GM04504 (cell line): ENCODE data around the gene DENND6A.
A peak's percentile ranks its signal among the peaks of the same experiment; 100 is the strongest.
"Not testable (repeated sequence)": the region's sequence is repeated elsewhere in the genome, so short reads cannot be mapped to it uniquely, and the experiment has no call there.

ENCODE experiments used
- DNase-seq: peaks from one replicate; pipeline ENCODE4 v3.0.0-alpha.2; 2012; ENCODE audit warnings: low read depth

Gene DENND6A

DNA sequence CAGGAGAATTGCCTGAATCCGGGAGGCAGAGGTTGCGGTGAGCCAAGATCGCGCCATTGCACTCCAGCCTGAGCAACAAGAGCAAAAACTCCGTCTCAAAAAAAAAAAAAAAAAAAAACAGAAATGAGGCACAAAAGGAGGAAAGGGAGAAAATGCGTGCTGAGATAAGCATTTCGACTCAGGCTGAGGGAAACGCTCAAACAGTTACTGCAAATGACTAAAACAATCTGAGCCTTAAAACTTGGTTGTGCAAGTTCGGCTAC, 813 bp downstream of the DENND6A start:
- DNase-seq: not testable (repeated sequence)

DNA sequence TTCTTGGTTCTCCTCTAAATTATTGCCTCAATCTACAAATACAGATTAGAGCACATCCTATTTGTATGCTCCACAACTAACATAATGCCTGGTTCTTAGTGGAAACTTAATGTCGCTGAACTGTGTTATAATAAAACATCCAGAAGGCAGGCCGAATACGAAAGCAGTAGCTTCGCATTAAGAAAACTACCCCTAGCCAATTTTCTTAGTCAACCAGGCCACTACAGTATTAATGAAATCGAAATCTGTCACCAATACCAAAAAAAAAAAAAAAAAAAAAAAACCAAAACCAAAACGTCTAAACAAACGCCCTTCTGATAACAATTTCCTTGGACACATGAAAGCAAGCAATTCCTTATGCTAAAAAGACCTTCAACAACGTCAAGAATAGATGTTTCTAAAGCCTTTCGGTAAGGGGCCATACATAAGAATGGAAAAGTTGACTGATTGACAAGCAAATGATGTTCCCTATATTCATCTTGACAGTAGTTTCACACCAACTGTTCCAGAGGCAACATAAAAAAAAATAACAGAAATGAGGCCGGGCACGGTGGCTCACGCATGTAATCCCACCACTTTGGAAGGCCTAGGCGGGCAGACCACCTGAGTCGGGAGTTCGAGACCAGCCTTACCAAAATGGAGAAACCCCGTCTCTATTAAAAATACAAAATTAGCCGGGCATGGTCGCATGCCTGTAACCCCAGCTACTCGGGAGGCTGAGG, 1.3 kb downstream of the DENND6A start:
- DNase-seq: no peak

DNA sequence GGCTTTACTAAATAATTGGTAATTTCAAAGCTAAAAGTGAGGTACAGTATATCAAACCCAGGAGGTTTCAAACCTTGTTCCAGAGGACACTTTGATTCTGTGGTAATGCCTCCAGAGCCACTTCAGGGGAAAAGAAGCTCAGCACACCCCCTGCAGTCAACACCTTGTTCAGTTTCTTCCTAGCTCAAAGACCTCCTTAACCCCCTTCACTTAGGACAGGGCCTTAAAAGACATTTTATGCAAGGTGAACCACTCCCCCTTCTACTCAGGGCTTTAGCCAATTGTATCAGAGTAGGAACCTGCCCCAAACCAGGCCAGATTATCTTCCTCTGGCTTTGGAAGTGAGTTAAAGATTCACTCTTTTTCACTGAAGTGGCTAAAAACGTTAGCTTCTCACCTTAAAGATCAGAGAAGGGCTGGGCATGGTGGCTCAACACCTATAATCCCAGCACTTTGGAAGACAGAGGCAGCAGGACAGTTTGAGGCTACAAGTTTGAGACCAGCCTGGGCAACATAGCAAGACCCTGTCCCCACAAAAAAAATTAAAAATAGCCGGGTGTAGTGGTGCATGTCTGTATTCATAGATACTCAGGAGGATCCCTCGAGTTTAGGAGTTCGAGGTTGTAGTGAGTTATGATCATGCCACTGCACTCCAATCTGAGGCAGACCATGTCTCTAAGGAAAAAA, 3.4 kb downstream of the DENND6A start:
- DNase-seq: no peak

DNA sequence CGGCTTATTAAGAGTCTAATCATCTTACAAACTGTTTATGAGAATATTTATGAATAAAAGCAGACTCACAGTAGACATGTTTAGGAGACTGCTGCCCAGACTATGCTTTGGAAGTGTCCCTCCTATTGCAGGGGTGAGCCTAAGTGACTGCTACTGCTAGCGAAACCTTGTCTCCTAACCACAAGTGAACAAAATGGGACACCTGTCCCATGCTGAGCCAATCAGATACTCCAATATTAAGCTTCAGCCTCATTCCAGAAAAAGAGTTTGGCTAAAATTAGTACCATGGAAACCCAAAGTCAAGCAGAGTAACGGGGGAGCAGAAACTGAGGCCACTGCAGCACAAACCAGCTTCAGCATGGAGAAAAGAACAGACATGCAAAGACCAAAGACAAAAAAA, 4.6 kb downstream of the DENND6A start:
- DNase-seq: no peak

DNA sequence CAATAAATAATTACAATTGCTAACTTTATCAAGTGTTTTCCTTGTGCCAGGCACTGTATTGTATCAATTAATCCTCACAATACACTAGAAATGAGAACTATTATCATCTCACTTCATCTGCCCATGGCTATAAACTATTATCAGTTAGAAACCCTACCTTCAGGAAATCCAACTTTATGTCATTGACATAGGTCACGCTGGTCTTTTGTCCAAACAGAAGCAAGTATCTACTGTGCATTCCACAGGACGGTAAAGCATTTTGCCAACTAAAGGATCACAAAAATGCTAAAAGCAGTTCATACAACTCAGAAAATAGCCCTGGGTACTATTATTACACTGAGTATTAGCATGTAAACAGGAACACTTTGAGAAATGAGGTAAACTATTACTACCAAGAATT, 9.6 kb downstream of the DENND6A start:
- DNase-seq: no peak

DNA sequence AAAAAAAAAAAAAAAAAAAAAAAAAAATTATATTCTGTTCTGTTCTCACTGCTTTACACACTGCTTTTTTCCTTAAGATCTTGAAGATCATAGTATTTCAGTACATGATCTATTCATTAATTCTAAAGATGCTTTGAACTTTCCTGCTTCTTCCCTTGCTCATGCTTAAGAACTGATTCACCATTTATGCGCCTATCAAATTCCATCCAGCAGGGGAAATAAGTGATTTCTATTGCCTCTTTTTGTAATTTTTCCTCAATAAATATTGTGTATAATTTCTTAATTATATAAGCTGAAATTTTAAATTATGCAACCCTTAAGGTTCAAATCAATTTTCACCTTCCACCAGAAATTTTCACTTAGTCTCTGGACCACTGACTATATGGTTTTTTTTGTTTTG, 10.6 kb downstream of the DENND6A start:
- no peak for DNase-seq

- no peak for DNase-seq
These were observed 11.2 kb downstream of the DENND6A start for GRCh38 chr3:57681691-57682090.

DNA sequence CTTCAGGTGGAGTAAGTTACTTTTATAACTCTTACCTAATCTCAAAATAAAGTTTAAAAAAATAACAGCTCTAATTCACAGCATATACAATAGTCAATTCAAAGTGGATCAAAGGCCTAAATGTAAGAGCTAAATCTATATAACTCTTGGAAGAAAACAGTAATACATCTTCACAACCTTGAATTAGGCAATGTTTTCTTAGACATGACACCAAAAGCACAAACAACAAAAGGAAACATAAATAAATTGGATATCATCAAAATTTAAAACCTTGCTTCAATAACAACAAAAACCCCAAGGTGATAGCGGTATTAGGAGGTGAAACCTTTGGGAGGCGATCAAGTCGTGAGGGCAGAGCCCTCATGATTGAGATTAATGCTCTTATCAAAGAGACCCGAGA, 12.8 kb downstream of the DENND6A start:
- no peak for DNase-seq

- no peak for DNase-seq
These were observed 17.3 kb downstream of the DENND6A start for GRCh38 chr3:57675530-57675929.

- DNase-seq: no peak
These were observed 19.7 kb downstream of the DENND6A start for GRCh38 chr3:57673156-57673555.

DNA sequence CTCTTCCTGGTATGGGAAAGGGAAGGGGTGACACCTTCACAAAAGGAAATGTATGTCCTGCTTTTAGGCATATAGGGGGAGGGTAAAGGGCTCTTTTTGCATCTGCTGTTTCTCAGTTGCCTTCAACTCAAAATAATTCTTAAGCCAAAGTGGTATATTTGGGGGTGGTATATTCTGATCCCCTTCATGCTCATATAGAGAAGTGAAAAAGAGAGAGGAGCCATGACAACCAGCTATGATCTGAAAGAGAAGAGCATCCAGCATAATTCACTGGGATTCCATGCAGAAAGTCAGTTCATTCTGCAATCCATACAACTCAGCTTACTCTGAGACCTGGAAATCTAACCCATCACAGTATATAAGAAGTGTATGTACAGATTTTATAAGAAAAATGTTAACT, 22.3 kb downstream of the DENND6A start:
- DNase-seq: no peak

- DNase-seq: no peak
These were observed 31.5 kb downstream of the DENND6A start for GRCh38 chr3:57661404-57661803.

- no peak for DNase-seq
These were observed 33.0 kb downstream of the DENND6A start for GRCh38 chr3:57659806-57660439.

DNA sequence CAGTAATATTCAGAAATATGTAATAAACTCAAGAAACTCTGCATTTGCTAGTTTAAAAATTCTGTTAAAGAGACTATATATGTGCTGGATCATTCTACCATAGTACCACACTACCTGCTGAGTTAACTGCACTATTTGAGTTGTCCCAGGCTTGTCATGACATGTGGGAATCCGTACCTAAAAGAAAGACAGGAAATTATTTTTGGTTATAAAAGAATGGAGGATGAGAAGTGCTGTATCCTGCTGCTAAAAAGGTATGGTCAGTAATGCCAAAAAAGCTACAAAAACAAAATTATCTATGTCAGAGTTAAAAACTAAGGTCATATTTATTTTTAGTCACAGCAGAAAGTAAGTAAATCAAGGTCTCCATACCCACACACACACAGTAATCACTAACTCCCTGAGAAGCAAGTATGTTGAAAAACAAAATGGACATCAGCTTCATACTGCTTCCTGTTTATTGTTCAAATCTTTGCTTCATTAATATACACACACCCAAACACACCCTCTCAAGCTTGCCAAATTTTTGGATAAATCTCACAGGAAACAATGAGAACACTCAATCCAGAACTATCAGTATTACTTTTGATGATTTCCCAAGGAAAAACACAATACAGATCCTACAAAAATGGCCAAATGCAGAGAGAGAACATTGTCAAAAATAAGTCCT, 33.7 kb downstream of the DENND6A start:
- DNase-seq: no peak

GRCh38 chr3:57658536-57658935, 34.3 kb downstream of the DENND6A start:
- no peak for DNase-seq

DNA sequence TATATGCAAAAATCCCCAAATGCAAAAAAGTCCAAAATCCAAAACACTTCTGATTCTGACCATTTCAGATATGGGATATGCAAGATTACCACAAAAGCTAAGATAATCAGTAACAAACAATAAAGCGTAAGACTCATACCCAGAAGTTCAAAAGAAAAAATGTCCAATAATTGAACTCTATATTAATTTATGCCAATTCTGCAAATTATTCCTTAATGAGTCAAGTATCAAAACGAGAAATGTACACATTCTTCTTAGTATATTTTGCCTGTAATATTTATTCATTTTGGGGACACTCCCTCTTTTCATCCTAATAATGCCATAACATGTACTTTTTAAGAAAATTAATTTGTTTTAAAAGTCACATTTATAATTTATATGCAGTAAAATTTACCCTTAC, 37.1 kb downstream of the DENND6A start:
- DNase-seq: no peak

GRCh38 chr3:57654267-57654666, 38.6 kb downstream of the DENND6A start:
- DNase-seq: no peak

- DNase-seq: no peak
These were observed 40.7 kb downstream of the DENND6A start for GRCh38 chr3:57652203-57652602.

DNA sequence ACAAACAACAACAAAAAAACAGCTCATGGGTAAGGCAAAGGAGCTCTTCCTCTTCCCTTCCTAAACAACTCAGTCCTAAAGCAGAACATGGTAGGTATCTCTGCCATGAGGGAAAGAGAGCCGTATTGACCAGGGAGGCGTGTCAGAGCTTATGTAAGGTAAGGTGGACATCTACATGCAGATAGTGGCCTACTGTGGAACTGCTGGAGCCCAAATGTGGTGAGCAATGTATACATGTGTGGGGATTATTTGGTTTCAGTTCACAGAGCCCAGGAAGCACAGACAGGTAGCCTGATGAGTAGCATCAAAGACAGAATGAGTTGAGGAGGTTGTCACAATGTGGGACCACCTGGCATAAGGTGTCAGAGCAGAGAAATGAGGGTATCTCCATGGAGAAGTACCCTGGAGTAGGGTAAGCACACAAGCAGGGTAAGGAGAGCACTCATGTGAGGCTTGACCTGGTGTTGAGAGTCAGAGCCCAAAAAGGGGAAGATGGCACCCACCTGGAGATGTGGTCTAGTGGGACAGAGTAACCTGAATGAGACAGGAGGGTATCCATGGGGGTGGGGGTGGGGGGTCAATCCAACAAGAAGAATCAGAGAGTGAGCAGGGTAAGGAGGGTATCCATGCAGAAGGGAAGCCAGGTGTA, 45.5 kb downstream of the DENND6A start:
- no peak for DNase-seq

GRCh38 chr3:57646723-57647122, 46.2 kb downstream of the DENND6A start:
- peak; percentile 10 for DNase-seq

- DNase-seq: no peak
These were observed 48.1 kb downstream of the DENND6A start for GRCh38 chr3:57644740-57645139.

- DNase-seq: no peak
These were observed 55.5 kb downstream of the DENND6A start for GRCh38 chr3:57637391-57637790.

DNA sequence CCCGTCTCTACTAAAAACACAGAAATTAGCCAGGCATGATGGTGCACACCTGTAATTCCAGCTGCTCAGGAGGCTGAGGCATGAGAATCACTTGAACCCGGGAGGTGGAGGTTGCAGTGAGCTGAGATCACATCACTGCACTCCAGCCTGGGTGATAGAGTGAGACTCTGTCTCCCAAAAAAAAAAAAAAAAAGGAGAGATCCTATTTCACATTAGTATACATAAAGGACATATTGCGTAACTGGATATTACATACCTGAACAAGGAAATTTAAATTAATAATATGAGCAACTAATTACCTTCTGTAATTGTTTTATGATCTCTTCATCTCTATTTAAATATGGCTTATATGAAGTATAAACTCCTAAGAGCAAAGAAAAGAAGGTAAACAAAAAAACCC, 58.6 kb downstream of the DENND6A start:
- DNase-seq: not testable (repeated sequence)
